DND-41 (cell line): ENCODE measurements around the gene GTF2IRD1.

Experiments
- CTCF ChIP-seq: IDR thresholded peaks from 2 replicates; pipeline ENCODE4 v1.5.1; 2012; ENCODE audit warnings: borderline replicate concordance, low read length, moderate library complexity, mild to moderate bottlenecking; ENCODE audit not compliant: poor library complexity, severe bottlenecking; ENCODE audit errors: extremely low read depth
- EZH2 ChIP-seq: IDR thresholded peaks from 3 replicates; pipeline ENCODE4 v1.6.1; 2012; ENCODE audit warnings: borderline replicate concordance, low read depth, mild to moderate bottlenecking, moderate library complexity, low read length, inconsistent platforms; ENCODE audit not compliant: severe bottlenecking

- TF ChIP-seq CTCF (no peak), EZH2 (no peak)
Observed at GRCh38 chr7:74405899-74406512, 47.7 kb upstream of the GTF2IRD1 start.
